HFF-Myc (cell line): Measurements from ENCODE around the gene DPP3.

Experiments used
- DNase-seq: peaks from one replicate; pipeline ENCODE4 v3.0.0-alpha.2; 2011; ENCODE audit warnings: low read depth; ENCODE audit errors: extremely low read depth
- H3K4me3 ChIP-seq: replicated peaks from 2 replicates; pipeline ENCODE4 v1.5.1; 2011; ENCODE audit warnings: low read depth, mild to moderate bottlenecking, control low read depth, low read length
- TF ChIP-seq, protein P1 (sequence below): IDR thresholded peaks from 2 replicates; pipeline ENCODE4 v1.5.1; 2012; ENCODE audit warnings: mild to moderate bottlenecking, low read depth, low read length, control low read depth; ENCODE audit errors: missing control alignments

The DPP3 gene

DNA sequence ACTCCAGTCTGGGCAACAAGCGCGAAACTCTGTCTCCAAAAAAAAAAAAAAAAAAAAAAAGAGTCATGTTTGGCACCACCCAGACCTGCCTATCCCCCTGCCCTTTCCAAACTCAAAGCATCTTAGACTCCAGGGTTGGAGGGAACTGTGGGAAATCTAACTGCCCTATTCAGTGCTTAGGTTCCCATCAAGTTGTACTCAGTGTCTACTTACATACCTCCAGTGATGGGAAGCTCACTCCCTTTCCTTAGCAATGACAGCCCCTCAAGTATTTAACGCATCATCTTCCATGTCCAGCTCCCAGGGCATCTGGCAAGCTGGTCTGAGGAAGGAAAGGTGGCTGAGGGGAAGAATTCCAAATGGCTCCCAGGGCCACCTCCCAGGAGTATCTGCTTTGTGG, 69.5 kb downstream of the DPP3 start:
- TF ChIP-seq, protein P1, sequence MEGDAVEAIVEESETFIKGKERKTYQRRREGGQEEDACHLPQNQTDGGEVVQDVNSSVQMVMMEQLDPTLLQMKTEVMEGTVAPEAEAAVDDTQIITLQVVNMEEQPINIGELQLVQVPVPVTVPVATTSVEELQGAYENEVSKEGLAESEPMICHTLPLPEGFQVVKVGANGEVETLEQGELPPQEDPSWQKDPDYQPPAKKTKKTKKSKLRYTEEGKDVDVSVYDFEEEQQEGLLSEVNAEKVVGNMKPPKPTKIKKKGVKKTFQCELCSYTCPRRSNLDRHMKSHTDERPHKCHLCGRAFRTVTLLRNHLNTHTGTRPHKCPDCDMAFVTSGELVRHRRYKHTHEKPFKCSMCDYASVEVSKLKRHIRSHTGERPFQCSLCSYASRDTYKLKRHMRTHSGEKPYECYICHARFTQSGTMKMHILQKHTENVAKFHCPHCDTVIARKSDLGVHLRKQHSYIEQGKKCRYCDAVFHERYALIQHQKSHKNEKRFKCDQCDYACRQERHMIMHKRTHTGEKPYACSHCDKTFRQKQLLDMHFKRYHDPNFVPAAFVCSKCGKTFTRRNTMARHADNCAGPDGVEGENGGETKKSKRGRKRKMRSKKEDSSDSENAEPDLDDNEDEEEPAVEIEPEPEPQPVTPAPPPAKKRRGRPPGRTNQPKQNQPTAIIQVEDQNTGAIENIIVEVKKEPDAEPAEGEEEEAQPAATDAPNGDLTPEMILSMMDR: no peak
- no peak for DNase-seq
- no peak overlapping the region for H3K4me3 ChIP-seq

DNA sequence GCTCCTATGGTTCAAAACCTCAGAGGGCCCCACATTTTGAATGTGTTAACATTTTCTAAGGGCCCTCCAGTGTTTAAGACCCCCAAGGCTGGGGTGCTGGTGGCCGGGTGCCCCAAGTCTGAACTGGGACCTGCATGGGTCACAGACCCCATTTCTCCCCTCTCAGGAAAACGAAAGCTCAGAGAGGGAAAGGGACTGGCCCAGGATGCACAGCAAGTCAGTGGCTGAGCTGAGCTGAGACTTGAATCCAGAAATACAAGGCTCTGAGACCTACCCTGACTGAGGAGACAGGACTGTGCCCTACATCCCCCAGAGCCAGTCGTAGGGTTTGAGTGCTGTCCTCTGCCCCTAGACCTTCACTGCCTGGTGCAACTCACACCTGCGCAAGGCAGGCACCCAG, 70.7 kb downstream of the DPP3 start:
- DNase-seq: no peak
- H3K4me3 ChIP-seq: no peak overlapping the region
- TF ChIP-seq, protein P1: no peak

DNA sequence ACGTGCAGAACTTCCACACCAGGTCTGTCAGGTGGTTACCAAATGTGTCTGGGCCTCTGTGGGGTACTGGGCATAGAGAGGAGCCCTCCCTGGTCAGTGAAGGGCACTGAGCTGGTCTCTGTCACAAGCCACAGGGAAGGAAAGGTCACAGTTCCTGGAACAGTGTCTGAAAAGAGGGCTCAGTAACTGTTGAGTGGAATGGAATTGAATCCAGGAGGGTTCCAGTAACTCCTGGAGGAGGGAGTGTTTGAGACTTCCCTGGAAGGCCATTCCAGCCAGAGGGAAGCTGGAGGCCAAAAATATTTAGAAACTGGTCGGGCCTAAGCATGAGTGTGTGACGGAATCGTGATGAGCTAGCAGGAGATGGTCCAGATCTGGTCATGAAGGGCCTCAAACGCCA, 74.4 kb downstream of the DPP3 start:
- TF ChIP-seq, protein P1: no peak
- DNase-seq: no peak
- no peak overlapping the region for H3K4me3 ChIP-seq

DNA sequence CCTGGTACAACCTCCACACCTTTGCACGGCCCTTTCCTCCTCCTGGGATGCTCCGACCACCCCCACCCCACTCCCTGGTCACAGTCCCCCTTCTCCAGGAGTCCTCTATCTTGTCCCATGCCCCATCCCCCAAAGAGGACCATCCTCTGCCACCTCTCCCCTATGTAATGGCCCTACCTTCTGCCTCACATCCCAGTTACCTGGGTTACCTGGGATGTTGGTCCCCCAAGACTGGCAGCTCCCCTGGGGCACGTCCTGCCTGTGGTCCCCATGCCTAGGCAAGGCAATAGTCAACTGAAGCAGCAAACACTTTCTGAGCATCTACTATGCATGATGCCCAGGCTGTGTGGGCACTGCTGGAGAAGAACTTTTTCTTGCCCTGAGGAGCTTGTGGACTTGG, 75.2 kb downstream of the DPP3 start:
- no peak overlapping the region for H3K4me3 ChIP-seq
- TF ChIP-seq, protein P1: no peak
- no peak for DNase-seq

DNA sequence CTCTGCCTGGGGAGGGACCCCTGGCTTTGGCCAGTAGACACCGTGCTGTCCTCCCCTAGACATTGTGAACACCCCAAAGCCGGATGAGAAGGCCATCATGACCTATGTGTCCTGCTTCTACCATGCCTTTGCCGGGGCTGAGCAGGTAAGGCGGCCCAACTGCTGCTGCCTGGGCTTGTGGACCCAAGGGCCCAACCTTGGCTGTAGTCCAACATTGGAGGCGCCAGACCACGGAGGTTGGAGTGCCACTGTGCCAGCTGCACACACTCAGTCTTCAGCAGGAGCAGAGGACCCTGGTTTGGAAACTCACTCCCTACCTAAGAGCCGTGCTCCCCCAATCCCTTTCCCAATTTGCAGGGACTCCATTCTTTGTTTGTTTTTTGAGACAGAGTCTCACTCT, 75.9 kb downstream of the DPP3 start:
- no peak overlapping the region for H3K4me3 ChIP-seq
- TF ChIP-seq, protein P1: no peak
- no peak for DNase-seq

DNA sequence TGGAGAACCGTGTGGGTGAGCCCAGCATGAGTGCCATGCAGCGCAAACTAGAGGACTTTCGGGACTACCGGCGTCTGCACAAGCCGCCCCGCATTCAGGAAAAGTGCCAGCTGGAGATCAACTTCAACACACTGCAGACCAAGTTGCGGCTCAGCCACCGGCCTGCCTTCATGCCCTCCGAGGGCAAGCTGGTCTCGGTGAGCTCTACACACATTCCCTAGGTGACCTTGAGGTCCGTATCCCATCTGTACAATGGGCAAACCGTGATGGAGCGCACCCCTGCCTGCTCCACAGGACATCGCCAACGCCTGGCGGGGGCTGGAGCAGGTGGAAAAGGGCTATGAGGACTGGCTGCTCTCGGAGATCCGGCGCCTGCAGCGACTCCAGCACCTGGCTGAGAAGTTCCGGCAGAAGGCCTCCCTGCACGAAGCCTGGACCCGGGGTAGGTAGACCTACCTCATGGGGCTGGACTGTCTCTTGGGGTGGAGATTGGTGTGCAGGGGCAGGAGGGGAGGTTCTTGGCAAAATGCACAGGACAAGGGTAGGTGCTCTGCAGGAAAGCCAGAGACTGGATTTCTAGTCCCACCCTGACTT, 77.6 kb downstream of the DPP3 start:
- no peak overlapping the region for H3K4me3 ChIP-seq
- no peak for DNase-seq
- TF ChIP-seq, protein P1: no peak
